Measurements from ENCODE around the gene KDR. TPM values are rescaled to one million over a fixed set of nuclear protein-coding genes. Genes with fewer than 3 reads are reported as not detected.

KDR gene
- total RNA-seq, 2 donors from 2014 or later = not detected

GRCh38 chr4:55116450-55116849 lies 8.9 kb downstream of the KDR start:
- ATAC-seq (replicated peaks in 1 of 2) (no peak), DNase-seq (no peak)
- H3K36me3 Mint-ChIP-seq (ENCODE audit: insufficient read depth in 2 of 2) = no peaks in the 10 kb centered on the region
- H3K27ac Mint-ChIP-seq = no peak overlapping the region
- no peaks in the 10 kb centered on the region for H3K9me3 Mint-ChIP-seq
- no peak overlapping the region for H3K4me3 Mint-ChIP-seq
- H3K4me1 Mint-ChIP-seq (ENCODE audit: low read depth) = no peaks in the 10 kb centered on the region
- peaks cover 14% of the 10 kb centered on the region for H3K27me3 Mint-ChIP-seq (ENCODE audit: low read depth)

GRCh38 chr4:55111601-55112000 lies 13.8 kb downstream of the KDR start:
- H3K36me3 Mint-ChIP-seq (ENCODE audit: insufficient read depth in 2 of 2) = no peaks in the 10 kb centered on the region
- no peaks in the 10 kb centered on the region for H3K27me3 Mint-ChIP-seq (ENCODE audit: low read depth)
- H3K4me1 Mint-ChIP-seq (ENCODE audit: low read depth) = no peaks in the 10 kb centered on the region
- no peak overlapping the region for H3K4me3 Mint-ChIP-seq
- DNase-seq (no peak), ATAC-seq (replicated peaks in 1 of 2) (no peak)
- H3K27ac Mint-ChIP-seq = no peak overlapping the region
- no peaks in the 10 kb centered on the region for H3K9me3 Mint-ChIP-seq

DNA sequence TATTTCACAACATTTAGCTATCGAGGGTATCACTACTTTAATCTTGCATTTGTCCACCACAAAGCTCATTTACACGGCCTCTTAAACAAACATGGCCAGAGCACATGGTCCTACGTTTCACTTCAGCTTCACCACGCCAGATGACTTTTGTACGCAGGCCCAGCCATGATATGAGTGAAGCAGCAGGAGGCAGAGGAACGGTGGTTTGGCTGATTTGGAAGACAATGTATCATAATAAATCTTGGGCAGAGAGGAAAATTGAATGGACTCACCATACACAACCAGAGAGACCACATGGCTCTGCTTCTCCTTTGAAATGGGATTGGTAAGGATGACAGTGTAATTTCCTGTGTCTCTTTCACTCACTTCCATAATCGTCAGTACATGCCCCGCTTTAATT lies 15.3 kb downstream of the KDR start:
- no peaks in the 10 kb centered on the region for H3K4me1 Mint-ChIP-seq (ENCODE audit: low read depth)
- H3K27ac Mint-ChIP-seq = no peak overlapping the region
- DNase-seq = no peak
- no peak overlapping the region for H3K4me3 Mint-ChIP-seq
- H3K9me3 Mint-ChIP-seq = no peaks in the 10 kb centered on the region
- no peak for ATAC-seq (replicated peaks in 1 of 2)
- no peaks in the 10 kb centered on the region for H3K36me3 Mint-ChIP-seq (ENCODE audit: insufficient read depth in 2 of 2)
- H3K27me3 Mint-ChIP-seq (ENCODE audit: low read depth) = no peaks in the 10 kb centered on the region

DNA sequence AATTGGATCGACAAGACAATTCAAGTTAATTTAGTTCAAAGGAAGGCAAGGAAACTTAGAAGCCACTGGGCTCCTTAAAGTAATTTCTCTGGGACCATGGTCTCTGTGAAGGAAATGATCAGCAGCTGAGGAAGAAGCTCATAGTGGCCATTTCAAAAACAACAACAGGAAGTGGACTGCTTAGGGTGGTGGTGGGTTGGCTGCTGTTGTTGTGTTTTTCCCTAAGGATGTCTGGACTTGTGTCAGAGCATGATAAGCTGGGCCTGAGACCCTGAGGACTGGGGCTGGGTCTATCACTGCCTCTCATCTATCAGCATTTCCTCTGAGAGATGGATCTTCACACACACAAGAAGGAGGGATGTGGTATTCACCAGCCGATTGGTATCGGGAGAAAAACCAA lies 18.3 kb downstream of the KDR start:
- H3K36me3 Mint-ChIP-seq (ENCODE audit: insufficient read depth in 2 of 2) = no peaks in the 10 kb centered on the region
- no peaks in the 10 kb centered on the region for H3K27me3 Mint-ChIP-seq (ENCODE audit: low read depth)
- no peak overlapping the region for H3K4me3 Mint-ChIP-seq
- no peaks in the 10 kb centered on the region for H3K4me1 Mint-ChIP-seq (ENCODE audit: low read depth)
- H3K27ac Mint-ChIP-seq = no peak overlapping the region
- ATAC-seq (replicated peaks in 1 of 2) (no peak), DNase-seq (no peak)
- no peaks in the 10 kb centered on the region for H3K9me3 Mint-ChIP-seq

- Mint-ChIP-seq H3K4me1 (ENCODE audit: low read depth) (no peaks in the 10 kb centered on the region), H3K27ac (no peak overlapping the region), H3K27me3 (ENCODE audit: low read depth) (no peaks in the 10 kb centered on the region), H3K4me3 (no peak overlapping the region), H3K36me3 (ENCODE audit: insufficient read depth in 2 of 2) (no peaks in the 10 kb centered on the region), H3K9me3 (no peaks in the 10 kb centered on the region)
- ATAC-seq (replicated peaks in 1 of 2) (no peak), DNase-seq (no peak)
These were observed 22.2 kb downstream of the KDR start for GRCh38 chr4:55103224-55103623.

- DNase-seq = no peak
- no peaks in the 10 kb centered on the region for H3K4me1 Mint-ChIP-seq (ENCODE audit: low read depth)
These were observed 25.6 kb downstream of the KDR start for GRCh38 chr4:55099816-55100215.

DNA sequence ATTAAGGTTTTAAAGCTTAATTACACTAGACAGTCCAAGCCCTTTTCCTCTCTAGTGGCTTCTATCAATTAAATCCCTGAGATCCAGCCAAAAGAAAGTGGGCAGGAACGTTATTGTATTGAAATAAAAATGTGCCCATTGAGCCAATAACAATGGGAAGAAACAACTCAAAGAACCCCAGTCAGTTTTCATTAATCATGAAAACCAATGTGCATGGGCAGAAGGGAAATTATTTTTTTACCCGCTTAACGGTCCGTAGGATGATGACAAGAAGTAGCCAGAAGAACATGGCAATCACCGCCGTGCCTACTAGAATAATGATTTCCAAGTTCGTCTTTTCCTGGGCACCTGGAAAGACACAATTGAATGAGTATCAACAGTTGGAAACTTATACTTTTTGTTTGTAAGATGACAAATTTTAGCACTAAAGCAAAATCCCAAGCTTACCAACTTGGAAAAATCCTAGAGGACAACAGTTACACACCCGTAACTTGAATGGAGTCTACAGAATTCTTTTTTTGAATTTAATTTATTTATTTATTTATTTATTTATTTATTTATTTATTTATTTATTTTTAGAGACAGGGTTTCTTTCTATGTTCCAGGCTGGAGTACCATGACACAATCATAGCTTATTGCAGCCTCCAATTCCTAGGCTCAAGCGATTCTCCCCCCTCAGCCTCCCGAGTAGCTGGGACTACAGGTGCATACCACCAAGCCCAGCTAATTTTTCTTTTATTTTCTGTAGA lies 26.8 kb downstream of the KDR start:
- DNase-seq (no peak), ATAC-seq (replicated peaks in 1 of 2) (no peak)
- H3K36me3 Mint-ChIP-seq (ENCODE audit: insufficient read depth in 2 of 2) = no peaks in the 10 kb centered on the region
- no peak overlapping the region for H3K4me3 Mint-ChIP-seq
- H3K27ac Mint-ChIP-seq = no peak overlapping the region
- no peaks in the 10 kb centered on the region for H3K9me3 Mint-ChIP-seq
- H3K4me1 Mint-ChIP-seq (ENCODE audit: low read depth) = no peaks in the 10 kb centered on the region
- H3K27me3 Mint-ChIP-seq (ENCODE audit: low read depth) = no peaks in the 10 kb centered on the region

More at GRCh38 chr4:55099816-55100215, 25.6 kb downstream of the KDR start:
- Mint-ChIP-seq H3K9me3 (no peaks in the 10 kb centered on the region), H3K4me3 (no peak overlapping the region), H3K36me3 (ENCODE audit: insufficient read depth in 2 of 2) (no peaks in the 10 kb centered on the region), H3K27me3 (ENCODE audit: low read depth) (no peaks in the 10 kb centered on the region), H3K27ac (no peak overlapping the region)
- no peak for ATAC-seq (replicated peaks in 1 of 2)

GRCh38 chr4:55096619-55097018 lies 28.8 kb downstream of the KDR start:
- Mint-ChIP-seq H3K4me3 (no peak overlapping the region), H3K4me1 (ENCODE audit: low read depth) (no peaks in the 10 kb centered on the region), H3K27me3 (ENCODE audit: low read depth) (peaks cover 8% of the 10 kb centered on the region), H3K27ac (no peak overlapping the region), H3K36me3 (ENCODE audit: insufficient read depth in 2 of 2) (no peaks in the 10 kb centered on the region), H3K9me3 (no peaks in the 10 kb centered on the region)
- ATAC-seq (replicated peaks in 1 of 2) = no peak
- no peak for DNase-seq

DNA sequence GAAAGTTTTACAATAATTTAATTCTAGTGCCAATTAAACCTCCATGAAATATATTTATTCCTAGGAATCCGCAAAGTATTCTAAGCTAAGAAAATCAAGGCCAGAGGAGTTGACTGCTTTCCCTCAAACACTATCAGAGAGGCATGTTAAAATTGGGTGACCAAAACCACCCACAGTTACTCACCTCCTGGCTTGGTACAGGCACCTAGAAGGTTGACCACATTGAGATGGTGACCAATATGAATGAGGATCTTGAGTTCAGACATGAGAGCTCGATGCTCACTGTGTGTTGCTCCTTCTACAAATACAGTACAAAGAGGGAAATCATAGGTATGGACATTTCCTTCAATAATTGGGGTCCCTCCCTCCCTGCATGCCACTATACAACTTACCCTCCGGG lies 29.4 kb downstream of the KDR start:
- Mint-ChIP-seq H3K4me1 (ENCODE audit: low read depth) (no peaks in the 10 kb centered on the region), H3K27me3 (ENCODE audit: low read depth) (peaks cover 10% of the 10 kb centered on the region), H3K36me3 (ENCODE audit: insufficient read depth in 2 of 2) (no peaks in the 10 kb centered on the region), H3K27ac (no peak overlapping the region), H3K4me3 (no peak overlapping the region), H3K9me3 (no peaks in the 10 kb centered on the region)
- DNase-seq = no peak
- ATAC-seq (replicated peaks in 1 of 2) = no peak

DNA sequence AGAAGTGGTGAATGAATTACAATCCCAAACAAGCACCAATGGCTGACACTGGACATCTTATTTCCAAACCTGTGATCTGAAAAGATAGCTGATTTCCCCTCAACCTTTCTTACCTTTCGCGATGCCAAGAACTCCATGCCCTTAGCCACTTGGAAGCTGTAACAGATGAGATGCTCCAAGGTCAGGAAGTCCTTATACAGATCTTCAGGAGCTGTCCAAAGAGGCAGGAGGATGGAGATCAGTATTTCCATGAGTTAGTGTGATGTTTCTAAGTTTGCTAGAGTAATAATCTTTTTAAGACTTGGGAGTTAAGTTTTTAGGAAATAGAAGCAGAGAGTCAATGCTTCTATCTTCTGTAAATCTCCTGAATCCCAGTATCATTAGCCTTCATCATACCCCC lies 32.9 kb downstream of the KDR start:
- peaks cover 10% of the 10 kb centered on the region for H3K27me3 Mint-ChIP-seq (ENCODE audit: low read depth)
- no peaks in the 10 kb centered on the region for H3K36me3 Mint-ChIP-seq (ENCODE audit: insufficient read depth in 2 of 2)
- H3K4me1 Mint-ChIP-seq (ENCODE audit: low read depth) = no peaks in the 10 kb centered on the region
- ATAC-seq (replicated peaks in 1 of 2) = no peak
- H3K9me3 Mint-ChIP-seq = no peaks in the 10 kb centered on the region
- DNase-seq = no peak
- no peak overlapping the region for H3K4me3 Mint-ChIP-seq
- H3K27ac Mint-ChIP-seq = no peak overlapping the region

GRCh38 chr4:55089916-55090315 lies 35.5 kb downstream of the KDR start:
- Mint-ChIP-seq H3K27me3 (ENCODE audit: low read depth) (peaks cover 20% of the 10 kb centered on the region), H3K4me3 (no peak overlapping the region), H3K9me3 (no peaks in the 10 kb centered on the region), H3K4me1 (ENCODE audit: low read depth) (no peaks in the 10 kb centered on the region), H3K36me3 (ENCODE audit: insufficient read depth in 2 of 2) (no peaks in the 10 kb centered on the region), H3K27ac (no peak overlapping the region)
- DNase-seq (no peak), ATAC-seq (replicated peaks in 1 of 2) (no peak)

DNA sequence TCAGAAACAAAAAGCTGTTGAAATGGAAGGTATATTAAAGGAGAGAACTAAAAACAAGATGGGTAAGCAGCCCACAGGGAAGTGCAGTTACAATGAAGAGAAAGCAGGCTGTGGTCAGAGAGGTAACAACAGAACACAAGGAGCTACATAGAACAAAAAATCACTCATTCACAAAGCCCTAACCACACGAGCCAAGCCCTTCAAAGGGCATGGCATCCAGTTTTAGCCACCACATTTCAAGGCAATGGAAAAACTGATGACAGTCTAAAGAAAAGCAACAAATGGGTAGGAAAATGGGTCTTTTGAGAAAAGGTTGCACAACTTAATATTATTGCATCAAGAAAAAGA lies 37.5 kb downstream of the KDR start:
- H3K4me3 Mint-ChIP-seq = no peak overlapping the region
- peaks cover 23% of the 10 kb centered on the region for H3K27me3 Mint-ChIP-seq (ENCODE audit: low read depth)
- H3K27ac Mint-ChIP-seq = no peak overlapping the region
- H3K4me1 Mint-ChIP-seq (ENCODE audit: low read depth) = no peaks in the 10 kb centered on the region
- H3K9me3 Mint-ChIP-seq = no peaks in the 10 kb centered on the region
- ATAC-seq (replicated peaks in 1 of 2) (no peak), DNase-seq (no peak)
- no peaks in the 10 kb centered on the region for H3K36me3 Mint-ChIP-seq (ENCODE audit: insufficient read depth in 2 of 2)

DNA sequence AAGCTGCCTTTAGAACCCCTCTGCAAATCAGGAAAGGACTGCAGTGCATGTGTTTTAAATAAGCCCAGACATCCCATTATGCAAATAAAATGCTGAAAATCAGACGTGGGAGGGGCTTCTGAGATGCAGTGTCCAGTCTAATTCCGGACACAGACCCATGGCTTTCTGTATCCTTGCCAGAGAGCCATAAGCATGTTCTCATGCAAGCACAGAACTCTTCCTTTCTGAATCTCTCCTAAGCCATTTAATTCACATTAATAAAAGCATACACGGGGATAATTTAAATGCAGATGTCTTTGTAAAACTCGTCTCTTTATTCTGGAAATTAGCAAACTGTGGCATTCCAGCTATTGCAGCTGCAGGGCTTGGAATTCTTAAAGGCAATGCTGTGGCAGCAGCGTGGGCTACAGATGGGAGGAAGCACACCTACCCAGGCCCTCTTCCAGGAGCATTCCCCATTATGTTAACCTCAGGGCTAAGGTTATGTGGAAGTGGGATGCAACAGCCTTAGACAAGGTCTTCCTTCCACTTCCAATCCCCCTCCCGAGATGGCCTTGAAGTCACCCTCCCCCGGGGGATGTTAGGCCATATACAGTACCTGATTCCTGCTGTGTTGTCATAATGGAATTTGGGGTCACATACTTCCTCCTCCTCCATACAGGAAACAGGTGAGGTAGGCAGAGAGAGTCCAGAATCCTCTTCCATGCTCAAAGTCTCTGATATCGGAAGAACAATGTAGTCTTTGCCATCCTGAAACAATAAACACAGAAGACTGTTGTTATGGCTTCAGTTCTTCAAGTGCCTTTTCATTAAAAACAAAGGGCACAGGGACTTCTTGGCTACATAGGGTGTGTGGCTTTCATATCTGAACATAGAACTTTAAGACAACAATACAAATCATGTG lies 38.1 kb downstream of the KDR start:
- peaks cover 27% of the 10 kb centered on the region for H3K27me3 Mint-ChIP-seq (ENCODE audit: low read depth)
- no peak for DNase-seq
- ATAC-seq (replicated peaks in 1 of 2) = no peak
- H3K36me3 Mint-ChIP-seq (ENCODE audit: insufficient read depth in 2 of 2) = no peaks in the 10 kb centered on the region
- no peaks in the 10 kb centered on the region for H3K4me1 Mint-ChIP-seq (ENCODE audit: low read depth)
- H3K9me3 Mint-ChIP-seq = no peaks in the 10 kb centered on the region
- no peak overlapping the region for H3K4me3 Mint-ChIP-seq
- H3K27ac Mint-ChIP-seq = no peak overlapping the region
